ENCODE results near the gene TKFC.
"Not testable (repeated sequence)": the region's sequence is repeated elsewhere in the genome, so short reads cannot be mapped to it uniquely, and the experiment has no call there.

TKFC gene

GRCh38 chr11:61368646-61369045 is 35.6 kb downstream of the TKFC start:
- DNase-seq (no peak), ATAC-seq (no peak)
- H3K27me3 Mint-ChIP-seq, result no peaks in the 10 kb centered on the region
- H3K4me1 Mint-ChIP-seq, result peaks cover 22% of the 10 kb centered on the region
- no peak overlapping the region for H3K27ac Mint-ChIP-seq
- no peak overlapping the region for H3K4me3 Mint-ChIP-seq
- H3K9me3 Mint-ChIP-seq, result no peaks in the 10 kb centered on the region

- no peaks in the 10 kb centered on the region for H3K9me3 Mint-ChIP-seq
- H3K4me3 Mint-ChIP-seq, result peak overlapping the region in 1 of 2 donors; percentile 34
- DNase-seq (no peak), ATAC-seq (peak; percentile 31)
- peaks cover 16% of the 10 kb centered on the region for H3K4me1 Mint-ChIP-seq
- no peaks in the 10 kb centered on the region for H3K27me3 Mint-ChIP-seq
- peak overlapping the region in 1 of 2 donors; percentile 91 for H3K27ac Mint-ChIP-seq
Measured at GRCh38 chr11:61369372-61370348, 36.6 kb downstream of the TKFC start.

- no peaks in the 10 kb centered on the region for H3K9me3 Mint-ChIP-seq
- H3K27me3 Mint-ChIP-seq, result no peaks in the 10 kb centered on the region
- H3K4me1 Mint-ChIP-seq, result peaks cover 16% of the 10 kb centered on the region
- DNase-seq, result peak in 1 of 2 donors; percentile 26
- peak overlapping the region in 1 of 2 donors; percentile 8 for H3K4me3 Mint-ChIP-seq
- peak; percentile 94 for ATAC-seq
- H3K27ac Mint-ChIP-seq, result peak overlapping the region; percentile 42 to 91
Measured at GRCh38 chr11:61370349-61371005, 37.4 kb downstream of the TKFC start.

- Mint-ChIP-seq H3K4me1 (peaks cover 16% of the 10 kb centered on the region), H3K27me3 (no peaks in the 10 kb centered on the region), H3K4me3 (no peak overlapping the region), H3K27ac (no peak overlapping the region), H3K9me3 (no peaks in the 10 kb centered on the region)
- DNase-seq, result no peak
- no peak for ATAC-seq
Measured at GRCh38 chr11:61372659-61373420, 39.8 kb downstream of the TKFC start.

- DNase-seq (no peak), ATAC-seq (no peak)
- H3K4me1 Mint-ChIP-seq, result peaks cover under 1% of the 10 kb centered on the region
- H3K27me3 Mint-ChIP-seq, result no peaks in the 10 kb centered on the region
- H3K27ac Mint-ChIP-seq, result no peak overlapping the region
- H3K9me3 Mint-ChIP-seq, result no peaks in the 10 kb centered on the region
- H3K4me3 Mint-ChIP-seq, result no peak overlapping the region
Measured at GRCh38 chr11:61375761-61376108, 42.7 kb downstream of the TKFC start.

GRCh38 chr11:61377461-61378160 is 44.6 kb downstream of the TKFC start:
- Mint-ChIP-seq H3K27me3 (no peaks in the 10 kb centered on the region), H3K4me1 (no peaks in the 10 kb centered on the region), H3K4me3 (no peak overlapping the region), H3K27ac (no peak overlapping the region), H3K9me3 (no peaks in the 10 kb centered on the region)
- ATAC-seq (no peak), DNase-seq (no peak)

GRCh38 chr11:61378713-61379313 is 45.8 kb downstream of the TKFC start:
- Mint-ChIP-seq H3K27me3 (no peaks in the 10 kb centered on the region), H3K27ac (no peak overlapping the region), H3K4me1 (no peaks in the 10 kb centered on the region), H3K9me3 (no peaks in the 10 kb centered on the region), H3K4me3 (no peak overlapping the region)
- DNase-seq (no peak), ATAC-seq (no peak)

- DNase-seq, result no peak
- H3K4me1 Mint-ChIP-seq, result no peaks in the 10 kb centered on the region
- H3K4me3 Mint-ChIP-seq, result no peak overlapping the region
- no peaks in the 10 kb centered on the region for H3K27me3 Mint-ChIP-seq
- ATAC-seq, result no peak
- no peak overlapping the region for H3K27ac Mint-ChIP-seq
- no peaks in the 10 kb centered on the region for H3K9me3 Mint-ChIP-seq
Measured at GRCh38 chr11:61380884-61381283, 47.9 kb downstream of the TKFC start.

- H3K27ac Mint-ChIP-seq, ATAC-seq, H3K9me3 Mint-ChIP-seq, H3K4me3 Mint-ChIP-seq, H3K4me1 Mint-ChIP-seq, DNase-seq, H3K27me3 Mint-ChIP-seq: not testable (repeated sequence)
Measured at GRCh38 chr11:61383859-61384258, 50.8 kb downstream of the TKFC start.

GRCh38 chr11:61384271-61385242 is 51.5 kb downstream of the TKFC start:
- ATAC-seq, result no peak
- no peak overlapping the region for H3K27ac Mint-ChIP-seq
- H3K4me1 Mint-ChIP-seq, result no peaks in the 10 kb centered on the region
- DNase-seq, result no peak
- no peaks in the 10 kb centered on the region for H3K9me3 Mint-ChIP-seq
- H3K27me3 Mint-ChIP-seq, result no peaks in the 10 kb centered on the region
- no peak overlapping the region for H3K4me3 Mint-ChIP-seq

- Mint-ChIP-seq H3K27ac (no peak overlapping the region), H3K9me3 (no peaks in the 10 kb centered on the region), H3K4me1 (peaks cover 24% of the 10 kb centered on the region), H3K27me3 (no peaks in the 10 kb centered on the region), H3K4me3 (no peak overlapping the region)
- no peak for ATAC-seq
- DNase-seq, result no peak
Measured at GRCh38 chr11:61390161-61390560, 57.1 kb downstream of the TKFC start.

GRCh38 chr11:61392981-61393595 is 60.1 kb downstream of the TKFC start:
- peaks cover 24% of the 10 kb centered on the region for H3K4me1 Mint-ChIP-seq
- peak overlapping the region; percentile 92 to 98 for H3K27ac Mint-ChIP-seq
- no peaks in the 10 kb centered on the region for H3K9me3 Mint-ChIP-seq
- H3K27me3 Mint-ChIP-seq, result no peaks in the 10 kb centered on the region
- peak in 1 of 2 donors; percentile 15 for DNase-seq
- no peak for ATAC-seq
- H3K4me3 Mint-ChIP-seq, result peak overlapping the region; percentile 94 to 96

Data from stimulated activated naive CD8-positive, alpha-beta T cell treated with anti-CD3 and anti-CD28 coated beads, Interleukin-15, amount 100 ng/mL, for 72 hours (primary cell).